ENCODE data around the gene ZMAT3.
"Not testable (repeated sequence)": the region's sequence is repeated elsewhere in the genome, so short reads cannot be mapped to it uniquely, and the experiment has no call there.

Gene ZMAT3

GRCh38 chr3:179071323-179072099, at the start of gene ZMAT3:
ZMAT3 (minus strand) TSS chr3:179071809; CDS start chr3:179067752, 4,057 bp downstream.
- peak; percentile 88 for DNase-seq

GRCh38 chr3:179116816-179117215, 45.2 kb upstream of the ZMAT3 start:
- no peak for DNase-seq

GRCh38 chr3:179115444-179115843, 43.8 kb upstream of the ZMAT3 start:
- DNase-seq: not testable (repeated sequence)

DNA sequence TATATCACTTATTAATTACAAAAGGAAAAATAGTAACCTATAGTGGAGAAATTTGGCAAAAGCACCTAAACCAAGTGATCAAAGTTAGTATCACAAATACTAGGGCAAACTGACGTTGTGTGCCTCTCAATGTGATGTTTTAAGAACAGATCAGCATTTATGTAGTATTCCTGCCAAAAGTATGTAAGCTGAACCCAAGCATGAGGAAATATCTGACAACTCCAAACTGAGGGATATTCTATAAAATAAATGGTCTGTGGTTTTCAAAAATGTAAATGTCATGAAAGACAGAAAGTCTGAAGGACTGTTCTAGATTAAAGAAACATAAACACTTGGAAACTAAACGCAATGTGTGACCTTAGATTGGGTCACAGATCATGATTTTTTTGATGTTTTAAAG, 42.3 kb upstream of the ZMAT3 start:
- DNase-seq: no peak

- DNase-seq: no peak
Measured at GRCh38 chr3:179108086-179108485, 36.5 kb upstream of the ZMAT3 start.

GRCh38 chr3:179107617-179108016, 36.0 kb upstream of the ZMAT3 start:
- DNase-seq: no peak

- DNase-seq: no peak
Measured at GRCh38 chr3:179105881-179106280, 34.3 kb upstream of the ZMAT3 start.

- no peak for DNase-seq
Measured at GRCh38 chr3:179100652-179101051, 29.0 kb upstream of the ZMAT3 start.

- no peak for DNase-seq
Measured at GRCh38 chr3:179098388-179099077, 26.9 kb upstream of the ZMAT3 start.

DNA sequence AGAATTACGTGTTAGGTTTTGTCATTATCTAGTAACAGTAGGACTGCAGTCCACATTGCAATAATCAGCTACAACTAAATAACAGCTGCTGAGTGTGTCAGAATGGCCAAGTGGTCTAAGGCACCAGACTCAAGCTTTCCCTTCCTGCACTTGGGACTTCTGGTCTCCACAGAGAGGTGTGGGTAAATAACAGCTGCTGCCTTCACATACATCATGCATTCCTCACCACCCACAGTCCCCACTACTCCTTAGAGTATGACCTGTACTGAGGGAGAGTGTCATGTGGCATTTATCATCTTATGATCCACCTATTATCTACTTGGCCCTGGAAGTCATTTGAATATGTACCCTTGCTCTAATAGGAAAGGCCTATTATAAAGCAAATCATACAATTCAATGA, 22.2 kb upstream of the ZMAT3 start:
- DNase-seq: no peak

DNA sequence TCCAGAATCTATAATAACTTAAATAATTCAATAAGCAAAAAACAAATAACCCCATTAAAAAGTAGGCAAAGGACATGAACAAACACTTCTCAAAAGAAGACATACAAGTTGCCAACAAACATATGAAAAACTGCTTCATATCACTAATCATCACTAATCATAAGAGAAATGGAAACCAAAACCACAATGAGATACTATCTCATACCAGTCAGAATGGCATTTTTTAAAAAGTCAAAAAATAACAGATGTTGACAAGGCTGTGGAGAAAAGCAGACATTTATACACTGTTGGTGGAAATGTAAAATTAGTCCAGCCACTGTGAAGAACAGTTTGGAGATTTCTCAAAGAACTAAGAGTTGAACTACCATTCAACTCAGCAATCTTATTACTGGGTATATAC, 19.5 kb upstream of the ZMAT3 start:
- no peak for DNase-seq

- DNase-seq: no peak
Measured at GRCh38 chr3:179088306-179088705, 16.7 kb upstream of the ZMAT3 start.

DNA sequence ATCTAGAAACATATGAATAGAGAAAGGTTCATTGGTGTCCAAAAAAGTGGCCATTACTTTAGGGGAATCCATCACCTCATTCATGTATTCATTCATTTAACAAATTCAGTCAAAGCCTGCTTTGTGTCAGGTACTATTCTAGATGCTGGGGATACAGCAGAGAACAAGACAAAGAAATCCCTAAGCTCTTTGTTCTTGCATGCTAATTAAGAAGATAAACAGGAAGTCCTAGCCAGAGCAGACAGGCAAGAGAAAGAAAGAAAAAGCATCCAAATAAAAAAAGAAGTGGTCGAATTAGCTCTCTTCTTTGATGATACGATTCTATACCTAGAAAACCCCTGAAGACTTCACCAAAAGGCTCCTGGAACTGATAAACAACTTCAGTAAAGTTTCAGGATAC, 12.4 kb upstream of the ZMAT3 start:
- no peak for DNase-seq

DNA sequence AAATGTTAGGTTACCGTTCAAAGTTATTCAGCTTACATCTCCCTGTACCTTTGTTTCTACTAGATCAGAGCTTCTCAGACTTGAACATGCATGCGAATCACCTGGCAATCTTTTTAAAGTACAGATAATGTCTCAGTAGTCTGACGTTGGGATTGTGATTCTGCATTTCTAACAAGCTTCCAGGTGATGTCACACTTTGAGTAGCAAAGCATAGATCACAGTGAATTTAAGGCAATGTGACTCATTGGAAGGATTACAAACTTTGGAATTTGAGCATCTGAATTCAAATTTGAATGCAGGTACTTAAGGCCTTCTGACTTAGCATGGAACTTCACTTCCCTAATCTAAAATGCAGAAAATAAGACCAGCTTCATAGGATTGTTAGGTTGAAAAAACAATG, 10.8 kb upstream of the ZMAT3 start:
- no peak for DNase-seq

- DNase-seq: no peak
Measured at GRCh38 chr3:179081885-179082284, 10.3 kb upstream of the ZMAT3 start.

DNA sequence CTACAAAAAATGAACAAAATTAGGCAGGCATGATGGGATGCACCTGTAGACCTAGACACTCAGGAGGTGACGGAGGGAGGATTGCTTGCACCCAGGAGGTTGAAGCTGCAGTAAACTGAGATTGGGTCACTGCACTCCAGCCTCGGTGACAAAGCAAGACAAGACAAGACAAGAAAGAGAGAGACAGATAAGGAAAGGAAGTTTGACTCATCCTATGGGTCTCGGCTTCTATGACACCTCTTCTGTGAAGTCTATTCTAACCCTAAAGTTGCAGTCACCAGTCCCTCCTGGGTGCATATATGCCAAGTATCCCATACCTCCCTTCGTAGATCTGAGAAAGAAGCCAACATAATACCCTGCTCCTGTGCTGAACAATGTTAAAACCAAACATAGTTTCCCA, 7.9 kb upstream of the ZMAT3 start:
- DNase-seq: no peak

GRCh38 chr3:179076243-179077027, 4.8 kb upstream of the ZMAT3 start:
- DNase-seq: no peak

DNA sequence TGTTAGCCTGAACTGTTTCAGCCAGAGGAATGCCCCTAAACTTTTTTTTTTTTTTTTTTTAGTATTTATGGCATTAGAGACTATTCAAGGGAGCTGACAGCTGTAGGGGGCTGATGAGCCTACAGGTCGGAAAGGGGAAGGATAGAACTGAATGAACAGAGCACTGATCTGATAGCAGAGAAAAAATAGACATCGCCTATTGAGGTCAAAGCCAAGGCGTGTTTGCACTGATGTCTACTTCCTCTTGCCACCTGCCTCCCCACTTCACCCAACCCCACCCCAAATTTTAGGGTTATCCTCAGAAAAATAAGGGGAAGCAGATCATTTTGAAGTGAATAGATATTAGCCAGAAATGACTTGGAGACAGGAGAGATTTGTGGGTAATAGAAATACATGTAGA, 3.0 kb upstream of the ZMAT3 start:
- DNase-seq: no peak

DNA sequence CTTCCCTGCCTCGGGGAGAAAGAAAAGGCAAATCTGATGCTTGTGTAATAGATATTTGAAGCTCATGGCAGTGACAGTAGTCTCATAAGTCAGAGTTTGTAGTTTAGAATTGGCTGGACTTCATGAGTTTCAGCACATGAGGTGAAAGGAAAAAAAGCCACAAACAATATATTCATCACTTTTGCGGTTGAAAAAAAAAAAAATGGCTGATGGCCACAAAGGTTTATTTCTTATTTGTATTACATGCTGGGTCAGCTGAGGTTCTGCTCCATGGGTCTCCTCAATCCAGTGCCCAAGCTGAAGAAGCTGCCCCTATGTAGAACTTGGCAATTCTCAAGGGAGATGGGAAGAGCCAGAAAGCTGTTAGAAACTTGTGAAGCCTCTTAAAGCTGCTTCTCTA, 2.2 kb upstream of the ZMAT3 start:
- DNase-seq: no peak

- DNase-seq: peak; percentile 52
Measured at GRCh38 chr3:179072100-179072438, 460 bp upstream of the ZMAT3 start.

DNA sequence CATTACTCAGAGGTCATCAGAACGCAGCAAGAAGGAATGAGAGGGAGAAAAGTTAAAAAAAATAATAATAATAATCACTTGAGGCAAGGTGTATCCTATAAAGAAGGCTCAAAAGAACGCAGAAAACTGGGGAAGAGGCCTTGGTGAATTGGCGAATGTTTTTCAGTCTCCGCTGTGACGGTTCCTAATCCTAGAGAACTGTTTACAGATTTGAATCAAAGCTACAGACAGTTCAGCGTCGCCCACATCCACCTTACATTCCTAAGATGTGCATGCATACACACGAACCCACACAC, 634 bp downstream of the ZMAT3 start:
- DNase-seq: no peak

DNA sequence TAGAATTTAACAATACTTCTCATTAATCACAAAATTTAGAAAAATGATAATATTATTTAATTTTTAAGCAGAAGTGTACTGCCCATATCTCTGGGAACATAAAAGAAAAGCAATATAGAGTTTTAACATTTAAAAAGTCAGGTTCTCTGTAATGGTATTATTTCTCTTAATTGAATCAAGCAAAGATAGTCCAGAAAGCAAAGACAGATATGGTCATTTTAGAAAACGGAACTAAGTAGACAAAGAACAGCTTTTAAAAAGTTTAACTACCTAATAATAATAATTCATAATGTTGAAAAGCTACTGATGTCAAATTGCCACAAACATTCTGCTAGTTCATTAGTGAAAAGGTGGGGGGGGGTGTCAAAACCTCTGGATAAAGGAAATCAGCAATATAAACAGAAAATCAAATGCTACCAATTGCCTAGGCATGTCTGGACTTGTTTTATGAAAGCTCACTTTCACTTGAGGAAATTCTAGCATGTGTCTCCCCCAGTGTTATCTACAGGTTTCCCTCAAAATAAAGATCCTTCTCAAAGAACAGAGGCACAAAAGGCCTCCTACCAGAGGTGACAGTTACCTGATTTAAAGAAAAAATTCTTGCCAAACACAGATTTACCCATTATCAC, 1.7 kb downstream of the ZMAT3 start:
- DNase-seq: no peak

DNA sequence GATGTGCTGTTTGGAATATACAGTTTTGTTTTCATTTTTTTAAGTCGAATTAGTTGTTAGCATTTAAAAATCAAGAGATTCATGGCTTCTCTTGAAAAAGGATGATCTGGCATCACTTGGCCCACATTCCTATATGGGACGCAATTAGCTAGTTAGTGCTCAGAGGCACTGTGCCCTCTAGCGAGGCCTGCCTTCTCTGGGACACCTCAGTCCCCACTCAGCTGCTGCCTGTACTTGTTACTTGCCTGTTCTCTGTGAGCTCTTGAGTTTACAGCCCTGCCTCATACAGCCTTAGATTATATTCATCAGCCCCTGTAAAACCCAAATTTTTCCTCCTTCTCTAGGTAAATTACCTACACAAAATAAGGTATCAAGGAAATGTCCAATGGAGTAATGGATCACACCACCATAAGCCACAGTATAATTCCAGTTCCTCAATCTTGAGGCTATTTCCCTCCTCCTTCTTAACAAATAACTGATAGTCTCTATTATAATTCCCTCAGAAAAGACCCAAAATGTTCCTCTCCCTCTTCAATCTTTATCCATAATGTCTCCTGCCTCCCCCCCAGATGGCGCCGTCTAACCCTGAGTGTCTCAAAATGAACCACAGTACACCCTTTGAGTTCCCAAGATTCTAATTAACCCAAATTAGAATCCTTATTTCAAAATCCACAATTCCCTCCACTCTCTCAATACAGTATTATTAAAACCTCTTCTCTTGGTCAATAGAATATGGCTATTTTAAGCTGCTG, 2.7 kb downstream of the ZMAT3 start:
- peak; percentile 43 for DNase-seq

Measured in activated naive CD4-positive, alpha-beta T cell treated with Interleukin-2 at 50 U/mL for 16 hours (primary cell).